Measurements from ENCODE around the gene TOP3B.

DNA sequence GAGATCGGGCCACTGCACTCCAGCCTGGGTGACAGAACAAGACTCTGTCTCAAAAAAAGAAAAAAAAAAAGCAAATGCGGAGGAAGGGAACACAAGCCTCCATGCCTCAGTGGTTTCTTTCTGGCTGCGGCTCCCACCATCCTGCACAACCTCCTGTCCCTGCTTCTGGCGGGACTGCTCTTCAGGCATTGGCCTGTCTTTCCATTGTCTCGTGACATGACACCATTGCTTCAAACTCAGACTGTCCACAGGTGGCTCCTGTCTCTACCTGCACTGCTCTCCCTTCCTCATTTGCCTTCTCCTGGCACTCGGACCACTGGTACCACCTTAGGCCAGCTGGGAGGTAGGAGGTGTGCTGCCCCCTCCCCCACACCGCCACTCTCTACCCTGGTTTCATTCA, 19.3 kb downstream of the TOP3B start:
- TF ChIP-seq CTCF (IDR thresholded peaks at IDR 0.05) (no peak), POLR2AphosphoS5 (IDR thresholded peaks at IDR 0.05) (no peak)

All from transverse colon (tissue), 4 donors.